T-cell (primary cell): Measurements from ENCODE around the gene UPK3A. TPM values are rescaled to one million over a fixed set of nuclear protein-coding genes. Genes with fewer than 3 reads are reported as not detected.

Source experiments
- ATAC-seq, 4 experiments: fragments of 200-7000 bp in 3 of 4; fragments of 150-1000 bp in 1 of 4; cut with Tn5 transposase; replicated peaks in 1 of 4; 1 replicate in 3 of 4; 2 replicates in 1 of 4; pipeline ENCODE4 v1.10.0; 2021; ENCODE audit warnings: moderate library complexity in 3 of 4, mild to moderate bottlenecking in 2 of 4, moderate number of reproducible peaks in 1 of 4
- CTCF ChIA-PET, 2 donors: fragments of 300-600 bp; sonication (Branson Sonifier 250); formaldehyde crosslinking; loops; one replicate each; lab custom pipeline; 2022; ENCODE audit warnings: antibody characterized with exemption in 2 of 2; lab: Charles Lee
- POLR2A ChIA-PET, 2 donors: fragments of 300-600 bp; sonication (Branson Sonifier 250); formaldehyde crosslinking; loops; one replicate each; lab custom pipeline; 2022; ENCODE audit warnings: antibody characterized with exemption in 2 of 2; lab: Charles Lee
- DNase-seq, 35 experiments: peaks; one replicate each; pipeline versions ENCODE4 v3.0.0 to v3.0.0-alpha.2; 2013 to 2023
- H3K27ac ChIP-seq: one replicate; pipeline ENCODE4 v1.5.1; 2013; ENCODE audit warnings: low read length
- H3K27me3 ChIP-seq, 2 experiments: replicated peaks in 1 of 2; 1 replicate in 1 of 2; 2 replicates in 1 of 2; pipeline versions ENCODE4 v1.6.1 to v1.7.0; 2013; ENCODE audit warnings: low read length in 1 of 2, mixed read lengths in 1 of 2; ENCODE audit not compliant: control insufficient read depth in 2 of 2, insufficient read depth in 2 of 2; ENCODE audit errors: extremely low read depth in 1 of 2
- H3K36me3 ChIP-seq, 2 donors: 1 replicate in 1 of 2; 2 replicates in 1 of 2; pipeline versions ENCODE4 v1.6.1 to v1.7.0; 2013; ENCODE audit warnings: low read length in 1 of 2; ENCODE audit not compliant: control insufficient read depth in 2 of 2, insufficient read depth in 1 of 2; ENCODE audit errors: extremely low read depth in 1 of 2
- H3K4me1 ChIP-seq, 2 experiments: 1 replicate in 1 of 2; 2 replicates in 1 of 2; pipeline versions ENCODE4 v1.6.1 to v1.7.0; 2013; ENCODE audit warnings: low read length in 2 of 2, mixed read lengths in 1 of 2; ENCODE audit not compliant: insufficient read depth in 2 of 2, control insufficient read depth in 1 of 2; ENCODE audit errors: extremely low read depth in 1 of 2
- H3K4me3 ChIP-seq, 2 donors: 1 replicate in 1 of 2; 2 replicates in 1 of 2; pipeline versions ENCODE4 v1.5.1 to v1.7.0; 2013; ENCODE audit warnings: mild to moderate bottlenecking in 2 of 2, low read length in 1 of 2, moderate library complexity in 1 of 2; ENCODE audit not compliant: control insufficient read depth in 1 of 2; ENCODE audit errors: extremely low read depth in 1 of 2
- H3K9me3 ChIP-seq: 2 replicates; pipeline ENCODE4 v1.7.0; 2013
- H3K27ac Mint-ChIP-seq, 2 donors: one replicate each; pipeline ENCODE4 v1.8.0; 2020 to 2021; ENCODE audit warnings: mild to moderate bottlenecking in 2 of 2, mixed read lengths in 2 of 2
- H3K27me3 Mint-ChIP-seq, 2 donors: one replicate each; pipeline ENCODE4 v1.8.0; 2021 to 2022; ENCODE audit warnings: mixed read lengths in 2 of 2
- H3K36me3 Mint-ChIP-seq: one replicate; pipeline ENCODE4 v1.8.0; 2021; ENCODE audit warnings: mixed read lengths
- H3K4me1 Mint-ChIP-seq, 3 donors: one replicate each; pipeline ENCODE4 v1.8.0; 2020 to 2022; ENCODE audit warnings: mixed read lengths in 3 of 3, mild to moderate bottlenecking in 1 of 3
- H3K4me3 Mint-ChIP-seq, 3 donors: one replicate each; pipeline ENCODE4 v1.8.0; 2020 to 2022; ENCODE audit warnings: mild to moderate bottlenecking in 3 of 3, mixed read lengths in 3 of 3, moderate library complexity in 3 of 3
- H3K9me3 Mint-ChIP-seq, 3 donors: one replicate each; pipeline ENCODE4 v1.8.0; 2020 to 2022; ENCODE audit warnings: mixed read lengths in 3 of 3
- WGBS: methylation state at CpG from one replicate; pipeline ENCODE4 v1.1.5; 2013; ENCODE audit warnings: missing lambda C conversion rate; ENCODE audit not compliant: insufficient coverage; 5-methylcytosine and 5-hydroxymethylcytosine counted together
- total RNA-seq, 35 experiments: library from RNA in 6 of 35; stranded (reverse) in 6 of 35; fragments of 120-200 nt in 1 of 35; gene quantifications; one replicate each; pipeline versions ENCODE4 v1.2.1 to v1.2.4 and lab custom pipeline; 2013 to 2026

The UPK3A gene
- total RNA-seq, 5 donors from 2014 or later (not counting 1 experiment from before 2014, with no cell fraction given) = not detected

DNA sequence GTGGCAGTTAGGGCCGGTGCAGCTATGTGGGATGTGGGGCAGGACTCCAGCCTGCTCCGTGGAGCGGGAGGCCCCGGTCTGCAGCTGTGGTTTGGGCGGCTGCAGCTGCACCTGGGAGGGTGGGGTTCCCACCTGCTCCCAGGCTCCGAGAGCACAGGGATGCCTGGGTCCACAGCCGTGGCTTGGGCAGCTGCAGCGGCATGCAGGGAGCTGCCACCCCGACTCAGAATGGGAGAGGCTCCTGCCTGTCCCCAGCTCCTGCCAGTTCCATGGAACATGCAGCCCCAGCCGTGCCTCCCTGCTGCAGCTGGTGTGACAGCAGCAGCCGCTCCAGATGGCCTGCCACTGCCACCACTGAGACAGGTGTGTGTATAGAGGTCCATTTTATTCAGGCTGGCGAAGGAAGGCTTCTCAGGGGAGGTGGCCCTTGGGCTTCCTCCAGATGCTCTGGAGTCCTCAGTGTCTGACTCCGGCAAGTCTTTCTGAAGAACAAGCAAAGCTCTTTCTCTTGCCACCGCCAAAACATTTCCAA, 21.8 kb upstream of the UPK3A start:
- Histone ChIP-seq H3K9me3 (no peaks in the 10 kb centered on the region), H3K4me3 (no peak overlapping the region), H3K36me3 (no peaks in the 10 kb centered on the region), H3K27me3 (peaks cover 0 to 38% of the 10 kb centered on the region in 2 experiments), H3K27ac (no peak overlapping the region), H3K4me1 (peaks cover 0 to 2% of the 10 kb centered on the region in 2 experiments)
- 32% methylated on average over 10 of the region's 14 CpGs for WGBS
- Mint-ChIP-seq H3K27ac (no peak overlapping the region), H3K4me3 (no peak overlapping the region), H3K36me3 (no peaks in the 10 kb centered on the region), H3K4me1 (peaks cover 0 to 7% (median 5%) of the 10 kb centered on the region in 3 donors), H3K9me3 (peaks cover 0 to under 1% (median 0%) of the 10 kb centered on the region in 3 donors), H3K27me3 (peaks cover 8 to 15% of the 10 kb centered on the region in 2 donors)
- no peak for ATAC-seq
- CTCF ChIA-PET = interaction anchor here in 1 of 2 donors (0.7 kb wide), 1 partner anchor 885 kb away, joined by 3 read pairs; no protein-coding TSS in a partner anchor
- DNase-seq = no peak
- POLR2A ChIA-PET = no interaction called here

DNA sequence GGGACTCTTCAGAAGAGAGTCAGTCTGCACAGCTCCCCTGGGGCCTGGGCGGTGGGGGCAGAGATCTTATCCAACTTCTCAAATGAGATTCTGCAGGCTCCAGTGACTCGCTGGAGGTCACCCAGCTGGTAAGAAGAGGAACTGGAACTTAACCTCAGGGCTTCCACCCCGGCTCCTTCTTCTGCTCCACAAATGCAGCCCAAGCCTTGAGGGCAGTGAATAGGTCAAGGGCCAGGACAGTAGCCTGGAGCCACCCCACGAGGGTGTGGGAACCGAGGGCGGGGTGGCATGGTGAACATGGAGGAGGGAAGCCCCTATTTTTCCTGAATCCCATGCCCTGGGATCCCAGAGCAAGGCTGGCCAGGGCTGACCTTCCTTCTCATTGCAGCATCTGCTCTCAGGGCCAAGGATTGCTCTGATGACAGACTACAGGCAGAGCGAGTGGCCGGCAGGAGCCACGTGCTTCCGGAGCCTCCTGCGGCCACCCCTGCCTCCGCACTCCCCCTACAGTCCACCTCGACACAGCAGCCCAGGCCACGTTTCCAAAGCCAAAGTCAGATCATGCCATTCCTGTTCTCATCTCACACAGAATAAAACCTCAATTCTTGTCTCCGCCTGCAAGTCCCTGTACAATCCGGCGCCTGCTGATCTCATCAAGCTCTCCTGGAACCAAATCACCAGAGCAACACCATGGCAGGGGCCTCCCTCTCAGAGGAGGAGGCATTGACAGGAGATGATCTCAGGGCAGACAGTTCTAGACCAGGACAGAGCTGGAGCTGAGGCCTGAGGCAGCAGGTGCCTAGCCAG, 21.1 kb upstream of the UPK3A start:
- Mint-ChIP-seq H3K36me3 (no peaks in the 10 kb centered on the region), H3K4me1 (peaks cover 1 to 8% (median 8%) of the 10 kb centered on the region in 3 donors), H3K27ac (no peak overlapping the region), H3K9me3 (no peaks in the 10 kb centered on the region), H3K4me3 (no peak overlapping the region), H3K27me3 (peaks cover 8 to 15% of the 10 kb centered on the region in 2 donors)
- ChIA-PET POLR2A (no interaction called here), CTCF (interaction anchor here in 1 of 2 donors (0.7 kb wide), 1 partner anchor 885 kb away, joined by 3 read pairs; no protein-coding TSS in a partner anchor)
- H3K27me3 ChIP-seq = peaks cover 0 to 43% of the 10 kb centered on the region in 2 experiments
- H3K4me1 ChIP-seq = peaks cover 1 to 7% of the 10 kb centered on the region in 2 experiments
- H3K27ac ChIP-seq = no peak overlapping the region
- peak in 1 of 35 experiments; percentile 48 for DNase-seq
- peak in 1 of 4 experiments; percentile 20 for ATAC-seq
- WGBS = 50% methylated on average over 12 of the region's 17 CpGs
- no peaks in the 10 kb centered on the region for H3K9me3 ChIP-seq
- no peak overlapping the region for H3K4me3 ChIP-seq
- no peaks in the 10 kb centered on the region for H3K36me3 ChIP-seq

DNA sequence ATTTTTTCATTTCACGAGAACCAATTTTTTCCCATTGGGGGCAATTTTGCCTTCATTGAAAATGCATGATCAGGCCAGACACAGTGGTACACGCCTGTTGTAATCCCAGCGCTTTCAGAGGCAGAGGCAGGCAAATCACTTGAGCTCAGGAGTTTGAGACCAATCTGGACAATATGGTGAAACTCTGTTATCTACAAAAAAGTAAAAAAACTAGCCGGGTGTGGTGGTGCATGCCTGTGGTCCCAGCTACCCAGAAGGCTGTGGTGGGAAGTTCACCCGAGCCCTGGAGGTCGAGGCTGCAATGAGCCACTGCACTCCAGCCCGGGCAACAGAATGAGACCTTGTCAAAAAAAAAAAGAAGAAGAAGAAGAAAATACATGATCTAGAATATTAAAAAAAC, 19.2 kb upstream of the UPK3A start:
- H3K4me3 Mint-ChIP-seq = no peak overlapping the region
- H3K27ac Mint-ChIP-seq = no peak overlapping the region
- POLR2A ChIA-PET = no interaction called here
- H3K9me3 Mint-ChIP-seq = no peaks in the 10 kb centered on the region
- H3K4me1 Mint-ChIP-seq = peaks cover 10 to 21% (median 19%) of the 10 kb centered on the region in 3 donors
- ATAC-seq (no peak), DNase-seq (no peak)
- Histone ChIP-seq H3K27ac (no peak overlapping the region), H3K27me3 (peaks cover 0 to 57% of the 10 kb centered on the region in 2 experiments), H3K4me1 (peaks cover 4 to 17% of the 10 kb centered on the region in 2 experiments), H3K4me3 (no peak overlapping the region), H3K36me3 (no peaks in the 10 kb centered on the region), H3K9me3 (no peaks in the 10 kb centered on the region)
- CTCF ChIA-PET = no interaction called here
- 100% methylated on average over 2 of the region's 7 CpGs for WGBS
- H3K36me3 Mint-ChIP-seq = no peaks in the 10 kb centered on the region
- peaks cover 12 to 15% of the 10 kb centered on the region in 2 donors for H3K27me3 Mint-ChIP-seq

DNA sequence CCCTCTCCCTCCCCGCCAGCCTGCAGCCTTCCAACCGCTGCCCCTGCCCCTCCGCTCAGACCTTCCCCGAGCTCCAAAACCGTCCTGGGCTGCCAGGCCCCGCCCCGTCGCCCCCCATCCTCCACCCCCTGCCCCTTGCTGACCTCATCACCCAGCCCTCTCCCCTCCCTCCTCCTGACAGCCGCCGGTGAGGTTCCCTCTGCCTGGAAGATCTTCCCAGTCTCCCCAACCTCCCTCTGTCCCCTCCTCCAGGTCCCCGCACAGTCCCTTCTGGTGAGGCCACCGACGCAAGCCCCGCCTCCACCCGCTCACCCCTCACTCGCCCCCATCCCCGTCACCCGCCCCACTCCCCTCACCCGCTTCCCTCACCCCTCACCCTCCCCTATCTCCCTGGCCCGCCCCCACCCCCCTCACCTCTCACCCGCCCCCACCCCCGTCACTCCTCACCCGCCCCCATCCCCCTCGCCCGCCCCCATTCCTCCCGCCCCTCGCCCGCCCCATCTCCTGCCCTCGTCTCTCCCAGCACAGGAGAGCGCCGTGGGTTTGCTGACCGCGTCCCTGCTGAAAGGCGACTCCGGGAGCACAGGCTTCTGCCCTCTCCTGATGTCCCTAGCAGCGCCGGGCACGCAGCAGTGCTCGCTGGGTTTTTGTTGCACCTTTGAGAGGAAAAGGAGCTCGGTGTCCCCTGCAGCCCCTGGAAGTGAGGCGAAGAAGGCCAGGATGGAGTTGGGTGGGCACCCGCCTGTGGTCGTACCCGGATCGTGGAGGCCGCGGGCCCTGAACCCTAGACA, 16.4 kb upstream of the UPK3A start:
- peaks cover 0 to 47% of the 10 kb centered on the region in 2 experiments for H3K27me3 ChIP-seq
- POLR2A ChIA-PET = no interaction called here
- WGBS = 0% methylated on average over 10 of the region's 47 CpGs

DNA sequence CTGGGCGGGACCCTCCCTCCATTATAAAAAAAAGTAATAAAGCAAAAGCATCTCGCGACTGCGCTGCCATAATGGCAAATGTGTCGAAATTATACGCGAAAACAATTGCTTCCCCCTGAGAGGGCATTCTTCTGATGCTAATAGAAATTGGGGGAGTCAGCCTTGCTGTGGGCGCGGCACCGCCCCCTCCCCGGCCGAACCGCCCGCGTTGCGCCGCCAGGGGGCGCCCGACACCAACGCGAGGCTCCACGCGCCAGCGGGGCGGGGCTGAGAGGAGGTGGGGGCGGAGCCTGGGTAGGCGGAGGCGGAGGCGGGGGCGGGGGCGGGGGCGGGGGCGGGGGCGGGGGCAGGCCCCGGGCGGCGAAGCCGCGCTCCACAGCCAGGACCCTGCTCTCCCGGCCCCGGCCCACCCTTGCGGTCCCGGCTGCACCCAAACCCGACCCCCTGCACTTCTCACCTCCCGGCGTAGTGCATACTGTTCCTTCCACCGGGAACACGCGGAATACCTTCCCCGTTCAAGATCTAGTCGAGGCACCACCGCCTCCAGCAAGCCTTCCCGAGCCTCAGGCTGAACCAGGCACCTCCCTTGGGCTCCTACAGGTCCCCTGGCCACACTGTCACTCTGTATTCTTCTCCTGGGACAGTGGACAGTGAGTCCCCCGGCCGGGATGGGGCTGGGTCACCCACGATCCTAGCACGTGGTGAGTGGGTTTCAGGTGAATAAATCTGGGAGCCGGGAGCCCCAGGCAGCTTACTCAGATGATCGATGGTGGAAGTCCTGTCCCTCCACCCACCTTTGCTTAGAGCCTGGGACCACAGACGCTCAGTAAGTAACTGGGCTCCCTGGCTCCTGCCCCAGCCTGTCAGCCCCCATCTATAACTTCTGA, 15.5 kb upstream of the UPK3A start:
- CTCF ChIA-PET = no interaction called here
- DNase-seq (peak; percentile 64 to 96 (median 86)), ATAC-seq (peak; percentile 94 to 98 (median 96))
- Histone ChIP-seq H3K4me1 (peaks cover 4 to 17% of the 10 kb centered on the region in 2 experiments), H3K27ac (no peak overlapping the region), H3K27me3 (peaks cover 0 to 46% of the 10 kb centered on the region in 2 experiments), H3K4me3 (peak overlapping the region; percentile 70 to 94), H3K36me3 (no peaks in the 10 kb centered on the region), H3K9me3 (no peaks in the 10 kb centered on the region)
- Mint-ChIP-seq H3K9me3 (no peaks in the 10 kb centered on the region), H3K4me1 (peaks cover 10 to 15% (median 12%) of the 10 kb centered on the region in 3 donors), H3K4me3 (peak overlapping the region; percentile 73 to 85 (median 80)), H3K36me3 (no peaks in the 10 kb centered on the region), H3K27me3 (peaks cover 3% of the 10 kb centered on the region in 2 donors), H3K27ac (peak overlapping the region; percentile 11 to 48)
- 5% methylated on average over 33 of the region's 60 CpGs for WGBS
- POLR2A ChIA-PET = no interaction called here

More for the DNA sequence above, 16.4 kb upstream of the UPK3A start:
- ATAC-seq (peak; percentile 6 to 34 (median 17)), DNase-seq (peak in 3 of 35 experiments; percentile 10 to 33 (median 17))
- H3K36me3 ChIP-seq = no peaks in the 10 kb centered on the region
- H3K4me1 ChIP-seq = peaks cover 4 to 17% of the 10 kb centered on the region in 2 experiments
- peaks cover 6 to 11% of the 10 kb centered on the region in 2 donors for H3K27me3 Mint-ChIP-seq
- H3K4me1 Mint-ChIP-seq = peaks cover 10 to 20% (median 17%) of the 10 kb centered on the region in 3 donors
- no peaks in the 10 kb centered on the region for H3K9me3 Mint-ChIP-seq
- no peaks in the 10 kb centered on the region for H3K9me3 ChIP-seq
- peak overlapping the region; percentile 73 to 85 (median 79) for H3K4me3 Mint-ChIP-seq
- no peaks in the 10 kb centered on the region for H3K36me3 Mint-ChIP-seq
- H3K4me3 ChIP-seq = peak overlapping the region; percentile 70 to 94
- CTCF ChIA-PET = interaction anchor here (0.5 to 0.9 kb wide), 2 partner anchors 22 to 937 kb away, joined by 3 to 12 read pairs; no protein-coding TSS in a partner anchor
- H3K27ac Mint-ChIP-seq = no peak overlapping the region
- H3K27ac ChIP-seq = no peak overlapping the region
